ENCODE measurements around the gene LMAN1. TPM values are rescaled to one million over a fixed set of nuclear protein-coding genes. Genes with fewer than 3 reads are reported as not detected.

LMAN1 gene
- total RNA-seq, 4 donors from 2014 or later = 122 to 198 (median 170) TPM

- DNase-seq = no peak
- H3K27me3 ChIP-seq = no peaks in the 10 kb centered on the region
- no peaks in the 10 kb centered on the region for H3K4me1 ChIP-seq
- 89 to 94% methylated on average over 2 of the region's 2 CpGs for WGBS, 2 donors
- H3K9me3 ChIP-seq = no peaks in the 10 kb centered on the region
- no peak overlapping the region for H3K27ac ChIP-seq
- H3K4me3 ChIP-seq (replicated peaks in 1 of 3) = no peak overlapping the region
- peaks cover 37 to 45% of the 10 kb centered on the region in 2 donors for H3K36me3 ChIP-seq
- intact Hi-C loops (cut with DNase I) = no loop called here
- no peak for TF ChIP-seq CTCF (IDR thresholded peaks at IDR 0.05)
- TF ChIP-seq POLR2A (IDR thresholded peaks at IDR 0.05) = no peak
Measured at GRCh38 chr18:59340312-59340711, 18.8 kb downstream of the LMAN1 start.

GRCh38 chr18:59332986-59333385 is 26.1 kb downstream of the LMAN1 start:
- H3K9me3 ChIP-seq = no peaks in the 10 kb centered on the region
- H3K36me3 ChIP-seq = peaks cover 32 to 51% of the 10 kb centered on the region in 2 donors
- WGBS, 2 donors = 85 to 91% methylated on average over 3 of the region's 3 CpGs
- TF ChIP-seq CTCF (IDR thresholded peaks at IDR 0.05) = no peak
- intact Hi-C loops (cut with DNase I) = no loop called here
- no peak for DNase-seq
- no peak overlapping the region for H3K4me3 ChIP-seq (replicated peaks in 1 of 3)
- no peak overlapping the region for H3K27ac ChIP-seq
- H3K27me3 ChIP-seq = no peaks in the 10 kb centered on the region
- no peaks in the 10 kb centered on the region for H3K4me1 ChIP-seq

GRCh38 chr18:59328683-59329082 is 30.4 kb downstream of the LMAN1 start:
- no peak for DNase-seq
- H3K27ac ChIP-seq = no peak overlapping the region
- H3K36me3 ChIP-seq = peaks cover 17 to 52% of the 10 kb centered on the region in 2 donors
- WGBS, 2 donors = 96 to 97% methylated on average over 2 of the region's 2 CpGs
- no peak for TF ChIP-seq POLR2A (IDR thresholded peaks at IDR 0.05)
- no peak for TF ChIP-seq CTCF (IDR thresholded peaks at IDR 0.05)
- H3K4me3 ChIP-seq (replicated peaks in 1 of 3) = no peak overlapping the region
- H3K27me3 ChIP-seq = no peaks in the 10 kb centered on the region
- H3K9me3 ChIP-seq = no peaks in the 10 kb centered on the region
- intact Hi-C loops (cut with DNase I) = no loop called here
- H3K4me1 ChIP-seq = no peaks in the 10 kb centered on the region

- H3K27ac ChIP-seq = no peak overlapping the region
- H3K4me1 ChIP-seq = no peaks in the 10 kb centered on the region
- intact Hi-C loops (cut with DNase I) = no loop called here
- no peak for DNase-seq
- no peak for TF ChIP-seq POLR2A (IDR thresholded peaks at IDR 0.05)
- TF ChIP-seq CTCF (IDR thresholded peaks at IDR 0.05) = no peak
- no peaks in the 10 kb centered on the region for H3K9me3 ChIP-seq
- WGBS, 2 donors = 96 to 100% methylated on average over 1 of the region's 1 CpG
- H3K4me3 ChIP-seq (replicated peaks in 1 of 3) = no peak overlapping the region
- peaks cover 6 to 37% of the 10 kb centered on the region in 2 donors for H3K36me3 ChIP-seq
- H3K27me3 ChIP-seq = no peaks in the 10 kb centered on the region
Measured at GRCh38 chr18:59325965-59326364, 33.1 kb downstream of the LMAN1 start.

GRCh38 chr18:59324623-59324971 is 34.5 kb downstream of the LMAN1 start:
- Histone ChIP-seq H3K9me3 (no peaks in the 10 kb centered on the region), H3K4me1 (no peaks in the 10 kb centered on the region), H3K27ac (no peak overlapping the region), H3K36me3 (peaks cover 6 to 27% of the 10 kb centered on the region in 2 donors), H3K4me3 (replicated peaks in 1 of 3) (no peak overlapping the region), H3K27me3 (no peaks in the 10 kb centered on the region)
- intact Hi-C loops (cut with DNase I) = no loop called here
- DNase-seq = no peak
- TF ChIP-seq CTCF (IDR thresholded peaks at IDR 0.05) = no peak
- no peak for TF ChIP-seq POLR2A (IDR thresholded peaks at IDR 0.05)
- WGBS, 2 donors = 97% methylated on average over 4 of the region's 4 CpGs

Measured in thyroid gland (tissue), 4 donors.